Umbilical cord (tissue), 2 donors: ENCODE measurements around the gene RFX4. TPM values are rescaled to one million over a fixed set of nuclear protein-coding genes. Genes with fewer than 3 reads are reported as not detected.
"Not testable (repeated sequence)": the region's sequence is repeated elsewhere in the genome, so short reads cannot be mapped to it uniquely, and the experiment has no call there.

ENCODE experiments used
- DNase-seq: peaks from one replicate; pipeline ENCODE4 v3.0.0-alpha.2; 2015; ENCODE audit warnings: low spot score
- total RNA-seq: library from RNA; depleted of rRNA; stranded (reverse); fragments of >200 nt; gene quantifications from one replicate; pipeline ENCODE4 v1.2.3, GENCODE V29; 2014; ENCODE audit warnings: low replicate concordance; ENCODE audit not compliant: insufficient read depth

RFX4 gene
- total RNA-seq, 1 donor from 2014 or later, result 2.2 TPM

DNA sequence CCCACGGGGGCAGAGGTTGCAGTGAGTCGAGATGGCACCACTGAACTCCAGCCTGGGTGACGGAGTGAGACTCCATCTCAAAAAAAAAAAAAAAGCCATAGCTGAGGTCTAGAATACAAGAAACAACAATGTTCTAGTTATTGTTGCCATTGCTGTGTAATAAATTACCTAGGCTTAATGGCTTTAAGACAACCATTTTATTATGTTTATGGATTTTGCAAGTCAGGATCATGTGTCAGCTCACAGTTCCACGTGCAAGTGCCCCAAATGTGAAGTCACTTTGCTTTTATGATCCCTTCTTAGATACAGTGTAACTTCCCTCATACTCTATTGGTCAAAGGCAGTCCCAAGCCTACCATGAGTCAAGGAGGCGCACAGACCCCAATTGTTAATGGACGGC lies 142.1 kb downstream of the RFX4 start:
- DNase-seq, result no peak

DNA sequence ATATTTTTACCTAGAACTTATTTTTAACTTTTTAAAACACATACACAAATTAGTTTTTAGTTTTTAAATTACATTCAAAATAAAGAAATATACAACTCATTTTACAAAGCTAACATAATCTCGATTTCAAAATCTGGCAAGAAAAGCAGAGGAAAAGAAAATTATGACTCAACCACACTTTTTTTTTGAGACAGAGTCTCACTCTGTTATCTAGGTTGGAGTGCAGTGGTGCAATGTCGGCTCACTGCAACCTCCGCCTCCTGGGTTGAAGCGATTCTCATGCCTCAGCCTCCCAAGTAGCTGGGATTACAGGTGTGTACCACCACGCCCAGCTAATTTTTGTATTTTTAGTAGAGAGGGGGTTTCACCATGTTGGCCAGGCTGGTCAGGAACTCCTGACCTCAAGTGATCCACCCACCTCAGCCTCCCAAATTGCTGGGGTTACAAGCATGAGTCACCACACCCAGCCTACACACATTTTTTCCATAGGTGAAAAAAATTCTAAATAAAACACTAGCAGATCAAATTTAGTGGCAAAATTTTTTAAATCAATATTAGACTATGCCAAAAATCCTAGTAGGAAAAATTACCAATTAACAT lies 143.9 kb downstream of the RFX4 start:
- not testable (repeated sequence) for DNase-seq

DNA sequence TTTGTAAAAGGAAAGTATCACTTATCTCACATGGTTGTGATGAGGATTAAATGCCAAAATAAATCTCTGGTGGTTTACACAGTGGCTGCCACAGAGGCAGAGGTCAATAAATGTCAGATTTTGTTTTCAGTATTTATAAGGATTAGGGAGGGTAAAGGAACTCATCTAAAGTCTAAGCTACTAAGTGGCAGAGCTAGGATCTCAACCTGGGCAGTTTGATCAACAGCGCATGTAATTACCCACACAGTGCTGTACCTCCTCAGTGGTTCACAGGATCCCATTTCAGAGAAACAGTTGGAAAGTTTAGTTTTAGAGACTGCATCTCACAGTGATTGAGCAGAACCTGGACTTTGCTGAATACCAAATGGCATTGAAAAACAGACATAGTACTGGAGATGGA lies 146.8 kb downstream of the RFX4 start:
- DNase-seq, result no peak

DNA sequence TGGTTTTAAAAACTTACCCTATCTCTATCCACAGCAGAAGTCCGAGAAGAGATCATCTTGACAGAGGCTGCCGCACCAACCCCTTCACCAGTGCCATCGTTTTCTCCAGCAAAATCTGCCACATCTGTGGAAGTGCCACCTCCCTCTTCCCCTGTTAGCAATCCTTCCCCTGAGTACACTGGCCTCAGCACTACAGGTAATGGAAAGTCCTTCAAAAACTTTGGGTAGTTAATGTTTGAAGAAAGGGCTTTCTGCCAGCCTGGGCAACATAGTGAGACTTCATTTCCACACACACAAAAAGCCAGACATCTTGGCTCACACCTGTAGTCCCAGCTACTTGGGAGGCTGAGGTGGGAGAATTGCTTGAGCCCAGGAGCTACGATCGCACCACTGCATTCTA lies 150.1 kb downstream of the RFX4 start:
- DNase-seq, result no peak

DNA sequence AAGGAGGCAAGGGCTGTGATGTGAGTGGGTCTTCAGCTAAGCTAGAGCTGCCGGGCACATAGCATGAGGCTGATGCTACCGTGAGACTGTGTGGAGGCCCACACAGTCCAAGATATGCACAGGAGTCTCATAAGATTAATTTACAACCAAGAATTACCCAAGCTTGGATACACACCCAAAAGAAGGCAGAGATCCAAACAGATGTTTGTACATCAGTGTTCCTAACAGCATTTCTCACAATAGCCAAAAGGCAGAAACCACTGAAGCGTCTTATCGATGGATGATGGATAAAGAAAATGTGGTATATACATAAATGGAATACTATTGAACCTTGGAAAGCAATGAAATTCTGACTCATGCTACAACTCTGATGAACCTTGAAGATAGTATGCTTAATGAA lies 150.9 kb downstream of the RFX4 start:
- peak; percentile 5 for DNase-seq

DNA sequence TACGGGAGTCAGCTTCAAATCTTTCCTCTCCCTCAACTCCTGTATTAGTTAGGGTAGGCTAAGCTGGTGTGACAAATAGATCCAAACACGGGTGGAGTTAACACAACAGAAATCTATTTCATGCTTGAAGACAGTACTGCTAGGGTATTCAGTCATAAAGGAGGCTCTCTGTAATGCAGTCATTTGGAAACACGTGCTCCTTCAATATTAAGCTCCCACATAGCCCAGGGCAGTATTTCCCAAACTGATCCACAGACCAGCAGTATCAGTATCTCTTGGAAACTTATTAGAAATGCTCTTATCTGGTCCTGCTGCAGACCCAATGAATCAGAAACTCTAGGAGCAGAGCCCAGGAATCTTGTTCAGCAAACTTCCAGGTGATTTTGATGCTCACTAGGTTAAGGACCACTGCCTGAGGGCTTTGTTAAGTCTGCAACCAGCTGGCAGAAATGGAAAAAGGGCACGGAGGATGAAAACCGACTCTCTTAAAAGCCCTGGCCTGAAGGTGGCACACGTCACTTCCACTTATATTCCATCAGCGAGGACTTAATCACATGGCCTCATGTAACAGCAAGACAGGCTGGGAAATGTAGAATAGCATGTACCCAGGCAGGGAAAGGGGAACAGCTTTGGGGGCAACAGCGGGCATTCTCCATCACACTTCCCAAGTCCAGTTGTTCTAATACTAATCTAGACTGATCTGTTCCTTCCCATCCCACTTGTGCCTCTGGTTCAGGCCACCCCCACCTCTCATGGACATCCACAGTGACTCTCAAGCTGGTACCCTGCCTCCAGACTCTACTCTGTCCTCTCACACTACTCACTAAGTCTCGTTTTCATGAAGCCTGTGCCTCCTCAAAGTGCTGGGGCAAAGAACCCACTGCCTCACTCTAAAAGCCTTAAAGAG lies 153.5 kb downstream of the RFX4 start:
- no peak for DNase-seq

DNA sequence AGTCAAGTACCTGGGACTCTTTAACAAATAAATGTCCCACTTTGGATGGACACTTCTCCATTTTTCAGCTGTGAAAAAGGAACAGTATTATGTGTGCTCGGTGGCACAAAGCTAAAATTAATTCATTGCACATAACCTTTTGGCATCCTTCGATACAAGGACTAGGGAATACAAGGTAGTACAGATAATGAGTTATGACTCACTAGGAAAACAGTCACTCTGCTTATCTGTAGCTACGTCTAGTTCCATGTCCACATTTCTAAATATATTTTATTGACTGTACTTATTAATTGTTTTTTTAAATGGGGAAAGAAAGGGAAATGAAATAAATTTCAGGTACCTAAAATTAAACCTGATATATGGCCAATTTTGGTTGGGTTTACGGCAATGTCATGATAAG lies 156.5 kb downstream of the RFX4 start:
- DNase-seq, result no peak

DNA sequence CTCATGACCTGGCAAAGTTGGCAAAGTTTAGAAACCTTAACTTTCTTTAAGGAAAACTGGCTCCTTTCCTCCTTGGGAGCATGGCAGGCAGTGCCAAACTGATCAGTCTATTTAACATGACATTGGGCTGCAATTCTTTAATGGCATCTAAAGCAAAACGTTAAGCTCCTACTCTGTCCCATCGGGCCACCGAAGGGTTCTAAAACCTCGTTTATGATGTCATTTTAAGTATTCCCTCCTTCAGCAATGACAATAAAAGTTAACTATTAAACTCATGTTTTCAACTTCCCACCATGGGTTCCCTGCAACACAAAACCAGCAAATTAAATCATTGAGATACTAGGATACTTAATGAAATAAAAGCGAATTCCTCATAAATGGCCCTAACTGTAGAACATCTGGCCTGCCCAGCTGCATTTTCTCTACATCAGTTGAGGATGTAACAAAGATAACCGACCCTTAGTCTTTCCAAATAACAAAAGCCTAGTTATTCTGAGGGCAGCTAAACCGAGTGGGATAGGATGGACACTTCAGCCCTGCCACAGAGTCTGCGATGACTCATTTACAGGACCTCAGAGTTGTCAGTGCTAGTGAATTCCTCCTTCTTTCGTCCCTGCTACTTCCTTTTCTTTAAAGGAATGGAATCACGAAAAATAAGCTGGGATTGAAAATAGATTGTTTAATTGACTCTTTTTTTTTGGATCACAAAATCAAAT lies 157.2 kb downstream of the RFX4 start:
- DNase-seq, result peak; percentile 8

DNA sequence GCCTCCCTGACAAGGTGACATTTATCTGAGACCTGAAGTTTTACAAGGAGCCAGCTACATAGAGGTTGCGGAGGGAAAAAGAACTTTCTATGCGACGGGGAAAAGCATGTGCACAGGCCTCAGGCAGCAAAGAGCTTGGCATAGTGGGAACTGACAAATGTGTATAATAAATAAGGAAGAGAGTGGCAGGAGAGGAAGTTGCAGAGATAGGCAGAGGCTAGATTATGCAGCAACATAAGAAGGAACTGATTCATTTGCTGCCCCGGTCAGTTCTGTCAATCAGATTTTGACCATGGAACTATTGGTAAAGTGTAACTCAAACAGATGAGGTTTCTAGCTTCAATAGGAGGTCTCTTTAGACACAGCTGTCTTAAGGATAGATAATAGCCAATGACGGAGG lies 158.0 kb downstream of the RFX4 start:
- DNase-seq, result no peak

DNA sequence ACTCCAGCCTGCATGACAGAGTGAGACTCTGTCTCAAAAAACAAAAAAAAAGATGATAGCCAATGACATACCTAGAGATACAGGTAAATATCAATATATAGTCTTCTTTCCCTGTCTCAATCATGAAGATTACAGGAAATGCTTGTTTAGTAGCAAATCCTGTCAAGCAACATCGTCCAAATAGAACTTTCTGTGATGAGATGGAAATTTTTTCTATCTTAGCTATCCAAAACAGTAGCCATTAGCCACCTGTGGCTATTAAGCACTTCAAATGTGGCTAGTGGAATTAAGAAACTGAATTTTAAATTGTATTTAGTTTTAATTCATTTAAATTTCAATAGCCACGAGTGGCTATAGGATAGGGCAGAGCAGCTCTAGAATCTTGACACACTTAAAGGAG lies 158.4 kb downstream of the RFX4 start:
- DNase-seq, result no peak

DNA sequence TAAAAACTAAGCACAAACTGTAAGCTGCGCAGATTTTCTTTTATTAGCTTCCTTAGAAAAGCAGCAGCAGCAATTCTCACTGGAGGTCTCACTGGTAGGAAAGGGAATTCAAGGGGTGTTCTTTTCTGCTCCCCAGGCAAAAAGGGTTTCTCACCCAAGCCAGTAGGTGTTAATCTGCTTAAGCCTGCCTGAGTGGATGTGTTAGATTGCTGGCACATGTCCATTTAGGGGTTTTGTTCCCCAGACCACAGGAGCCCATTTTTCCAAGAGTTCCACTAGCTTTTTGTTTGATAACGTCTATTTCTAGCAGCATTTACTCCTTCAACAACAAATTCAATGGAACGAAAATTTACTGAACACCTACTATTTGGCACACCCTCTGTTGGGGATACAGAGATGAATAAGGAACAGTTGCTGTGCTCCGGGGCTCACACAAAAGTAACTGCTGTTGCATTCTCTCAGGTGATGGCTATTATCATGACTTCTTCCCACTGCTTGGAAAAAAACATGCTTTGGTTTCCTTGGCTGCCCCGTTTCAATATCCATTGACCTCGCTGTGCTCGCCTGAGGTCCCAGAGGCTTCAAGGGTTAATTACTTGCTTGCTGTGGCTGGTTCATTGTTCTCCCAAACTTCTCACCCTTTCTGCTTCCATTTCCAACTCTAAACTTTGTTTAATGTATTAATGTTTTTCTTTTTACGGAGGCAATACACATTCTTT lies 160.6 kb downstream of the RFX4 start:
- DNase-seq, result no peak

DNA sequence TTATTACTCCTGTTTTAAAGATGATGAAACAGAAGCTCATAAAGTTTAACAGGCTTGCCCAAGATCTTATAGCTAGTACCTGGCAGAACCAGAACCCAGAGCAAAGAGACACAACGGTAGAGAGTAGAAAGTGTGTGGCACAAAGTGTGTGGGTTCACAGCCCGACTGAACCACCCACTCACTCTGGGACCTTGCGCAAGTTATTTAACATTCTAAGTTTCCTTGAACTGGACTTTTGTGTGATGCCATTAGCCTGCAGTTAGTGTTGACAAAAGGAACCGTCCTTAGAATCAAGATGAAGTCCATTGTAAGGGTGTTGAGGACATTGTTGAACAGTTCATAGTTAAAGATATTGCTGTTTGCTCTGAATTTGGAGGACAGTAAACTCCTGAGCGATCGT lies 161.8 kb downstream of the RFX4 start:
- DNase-seq, result no peak

DNA sequence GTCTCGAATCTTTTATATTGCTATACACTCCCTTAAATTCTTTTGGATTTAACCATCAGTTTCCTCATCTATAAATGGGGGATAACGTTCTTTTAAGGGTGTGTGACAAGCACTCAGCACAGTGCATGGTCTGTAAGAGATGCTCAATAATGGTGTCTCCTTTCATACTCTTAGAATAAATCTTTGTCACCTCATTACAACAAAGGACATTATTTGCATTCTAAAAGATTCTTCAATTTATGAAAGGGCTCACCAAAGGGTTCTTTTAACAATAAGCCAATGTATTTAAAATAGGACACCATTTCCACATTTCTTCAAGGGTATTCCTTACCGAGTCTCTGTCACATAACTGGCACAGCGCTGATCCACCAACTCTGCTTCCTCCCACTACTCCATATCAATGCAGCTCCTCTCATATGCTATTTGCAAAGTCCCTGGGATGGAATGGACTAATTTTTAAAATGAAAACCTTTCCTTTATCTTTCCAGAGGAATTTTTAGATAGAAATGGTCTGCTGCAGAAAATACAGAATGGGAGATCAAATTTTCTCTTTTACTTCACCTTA lies 162.5 kb downstream of the RFX4 start:
- no peak for DNase-seq

DNA sequence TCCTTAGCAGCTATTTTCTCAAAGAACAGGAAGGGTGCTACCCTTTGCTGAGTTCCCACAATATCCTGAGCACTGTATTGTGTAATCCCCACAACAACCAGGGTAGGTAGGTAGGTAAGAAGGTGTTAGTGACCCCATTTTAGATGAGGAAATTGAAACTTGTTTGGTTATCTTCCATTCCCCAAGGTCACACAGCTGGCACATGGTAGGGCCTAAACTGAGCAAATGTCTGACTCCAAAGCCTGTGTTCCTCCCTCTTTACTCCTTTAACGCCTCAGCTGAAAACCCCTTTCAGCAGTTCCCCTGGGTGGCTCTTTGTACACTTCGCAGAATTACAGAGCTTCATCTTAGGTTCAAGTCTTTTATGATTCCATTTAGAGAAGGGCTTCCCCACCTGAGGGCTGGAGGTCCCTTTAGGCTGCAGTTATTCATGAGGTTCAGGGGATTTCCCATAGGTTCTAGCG lies 165.2 kb downstream of the RFX4 start:
- DNase-seq, result no peak

DNA sequence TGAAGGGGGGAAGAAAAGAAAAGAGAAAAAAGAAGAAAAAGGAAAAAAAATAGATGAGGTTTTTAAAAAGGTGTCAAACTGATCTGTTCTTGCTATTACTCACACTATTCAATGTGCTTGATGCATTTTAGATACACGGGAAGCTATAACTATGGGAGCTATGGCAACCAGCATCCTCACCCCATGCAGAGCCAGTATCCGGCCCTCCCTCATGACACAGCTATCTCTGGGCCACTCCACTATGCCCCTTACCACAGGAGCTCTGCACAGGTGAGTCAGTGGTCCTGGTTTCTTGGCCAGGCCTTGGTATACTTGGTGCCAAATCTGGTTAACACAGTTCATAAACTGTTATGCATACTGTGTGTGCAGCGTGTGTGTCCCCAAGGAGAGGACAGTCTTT lies 167.7 kb downstream of the RFX4 start:
- no peak for DNase-seq

DNA sequence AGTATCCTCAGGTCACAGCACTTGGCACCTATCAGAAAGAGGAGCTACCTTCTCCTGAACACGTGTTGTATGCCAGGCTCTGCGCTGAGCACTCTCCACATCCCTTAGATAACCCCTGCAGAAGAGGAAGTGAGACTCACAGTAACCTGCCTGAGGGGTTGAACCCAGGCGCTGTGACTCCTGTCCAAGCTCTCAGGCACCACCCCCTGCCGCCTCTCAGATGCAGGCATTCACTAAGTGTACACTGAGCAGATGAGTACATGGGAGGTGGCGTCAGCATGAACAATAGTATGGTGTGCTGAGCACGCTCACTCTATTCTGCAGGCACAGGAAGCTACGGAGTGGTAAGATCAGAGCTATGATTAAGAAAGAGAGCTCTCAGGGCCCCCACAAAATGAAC lies 170.7 kb downstream of the RFX4 start:
- no peak for DNase-seq

DNA sequence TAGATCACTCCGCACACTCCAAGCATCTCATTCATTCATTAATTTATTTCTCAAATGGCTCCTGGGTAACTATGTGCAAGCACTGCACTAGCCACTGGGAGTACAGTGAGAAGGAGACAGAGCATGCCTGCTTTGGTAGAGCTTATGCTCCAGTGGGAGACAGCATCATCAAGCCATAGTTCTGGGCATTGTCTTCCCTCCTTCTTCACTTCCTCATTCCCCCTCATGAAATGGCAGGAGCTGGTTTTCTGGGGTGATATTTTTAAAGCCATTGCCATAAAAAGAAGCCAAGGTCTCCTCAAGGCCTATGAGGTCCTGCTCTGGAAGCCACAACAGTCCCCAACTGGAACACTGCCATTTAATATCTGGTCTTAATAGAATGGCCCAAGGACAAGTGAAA lies 171.5 kb downstream of the RFX4 start:
- DNase-seq, result no peak

DNA sequence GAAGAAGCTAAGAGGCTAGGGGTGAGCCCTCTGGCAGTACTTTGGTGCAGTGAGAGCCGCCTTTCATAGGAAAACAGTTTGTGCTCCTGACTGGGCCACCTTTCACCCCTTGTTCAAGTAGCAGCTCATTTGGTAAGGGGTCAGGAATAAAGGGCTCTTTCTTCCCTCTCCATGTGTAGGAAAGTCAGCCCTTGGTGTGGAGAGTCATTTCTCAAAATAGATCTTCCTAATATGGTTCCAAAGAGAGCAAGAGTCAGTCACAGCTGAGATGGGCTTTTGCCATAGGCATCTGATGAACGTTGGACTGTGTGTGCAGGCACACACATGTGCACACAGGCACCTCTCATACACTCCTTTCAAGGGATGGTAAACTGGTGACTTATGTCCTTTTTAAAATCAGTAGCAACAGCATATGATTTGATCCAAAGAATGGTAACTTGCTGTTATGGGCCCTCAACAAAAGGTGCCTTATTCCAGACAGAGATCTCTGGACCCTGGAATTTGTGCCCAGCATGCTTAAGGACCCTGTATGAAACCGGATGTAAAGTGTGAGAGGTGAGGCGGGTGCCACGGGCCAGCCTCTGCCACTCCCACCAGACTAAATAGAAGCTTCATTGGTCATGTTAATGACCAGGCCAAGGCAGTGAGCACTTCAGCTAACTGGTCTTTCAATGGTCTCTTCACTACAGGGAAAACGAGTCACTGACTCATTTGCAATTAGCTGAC lies 175.0 kb downstream of the RFX4 start:
- no peak for DNase-seq

DNA sequence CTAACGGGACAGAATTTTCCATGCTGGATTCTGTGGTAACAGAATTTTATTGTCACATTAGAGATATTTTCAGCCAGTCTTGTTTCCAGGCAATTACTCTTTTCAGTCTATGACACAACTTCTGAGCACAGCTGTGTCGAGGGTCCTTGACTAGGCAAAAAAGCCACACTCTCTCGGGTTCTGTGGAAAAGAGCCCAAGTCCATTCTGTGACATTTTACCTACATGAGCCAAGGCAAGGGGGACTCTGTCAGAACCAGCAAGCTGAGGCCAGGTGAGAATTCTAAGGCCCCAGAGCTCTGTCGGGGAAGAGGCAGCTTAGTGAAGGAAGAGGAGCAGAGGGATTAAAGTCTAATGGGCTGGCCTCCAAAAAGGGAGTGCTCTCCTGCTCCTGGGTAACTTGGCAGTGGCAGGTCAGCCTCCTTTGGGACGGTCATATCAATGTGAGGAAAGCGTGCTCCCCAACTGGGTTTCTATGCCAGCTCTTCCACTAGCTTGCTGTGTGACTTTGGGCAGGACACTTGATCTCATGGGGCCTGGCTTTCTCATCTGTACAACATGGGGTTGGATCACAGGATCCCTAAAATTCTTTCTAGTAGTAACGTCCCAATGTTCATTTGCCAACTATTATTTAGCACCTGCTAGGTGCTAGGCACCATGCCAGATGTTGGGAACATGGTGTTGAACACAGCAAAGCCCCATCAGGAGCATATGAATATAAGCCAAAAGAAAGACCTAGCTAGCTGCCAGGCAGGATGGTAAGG lies 175.7 kb downstream of the RFX4 start:
- DNase-seq, result no peak

DNA sequence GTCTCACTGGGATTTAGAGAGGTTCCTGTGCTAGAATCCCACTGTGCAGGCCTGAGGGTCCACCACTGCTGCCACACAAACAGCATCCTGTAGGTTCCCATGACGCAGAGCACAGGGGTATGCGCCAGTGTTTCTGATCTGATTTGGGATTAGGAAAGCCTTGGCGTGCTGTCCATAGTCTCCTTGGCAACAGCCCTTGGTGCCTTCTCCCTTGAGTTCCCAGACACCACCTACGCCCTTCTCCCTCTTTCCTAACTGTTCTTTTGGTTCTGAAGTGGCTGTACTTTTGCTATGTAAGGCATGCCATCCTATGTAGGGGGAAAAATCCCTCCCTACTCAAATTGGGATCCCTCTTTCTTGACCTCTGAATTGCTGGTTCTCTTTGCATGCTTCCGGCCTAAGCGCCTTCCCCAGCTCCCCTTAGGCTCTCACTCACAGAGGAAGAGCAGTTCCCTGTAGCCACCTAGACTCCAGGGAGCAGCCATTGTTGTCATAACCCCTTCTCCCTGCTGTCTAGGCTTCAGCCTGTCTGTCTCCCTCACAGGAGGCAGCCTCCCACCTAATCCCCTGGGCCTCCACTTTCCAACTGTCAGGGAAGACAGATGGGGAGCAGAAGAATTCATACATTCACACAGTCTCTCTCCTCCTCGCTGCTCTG lies 176.9 kb downstream of the RFX4 start:
- DNase-seq, result no peak
